AG04450 (cell line): ENCODE results near the gene PLAAT4. TPM values are rescaled to one million over a fixed set of nuclear protein-coding genes. Genes with fewer than 3 reads are reported as not detected.
A peak's percentile ranks its signal among the peaks of the same experiment; 100 is the strongest.

ENCODE experiments used
- CTCF ChIA-PET: fragments of 300-600, 350-600 bp; formaldehyde crosslinking; extraction: SDS; loops from one replicate; lab custom pipeline; 2022; ENCODE audit warnings: antibody characterized with exemption, inconsistent platforms; lab: Charles Lee
- POLR2A ChIA-PET: fragments of 350-600 bp; formaldehyde crosslinking; extraction: SDS; loops from one replicate; lab custom pipeline; 2021; ENCODE audit warnings: antibody characterized with exemption, inconsistent platforms; lab: Yijun Ruan, JAX
- DNase-seq: peaks from one replicate; pipeline ENCODE4 v3.0.0-alpha.2; 2011; ENCODE audit warnings: low read depth, low spot score
- H3K27ac ChIP-seq: one replicate; pipeline ENCODE4 v1.5.1; 2012; ENCODE audit warnings: low read depth, low read length, control low read depth
- H3K27me3 ChIP-seq: one replicate; pipeline ENCODE4 v1.6.0; 2012; ENCODE audit warnings: low read length; ENCODE audit not compliant: control insufficient read depth, insufficient read depth
- H3K4me3 ChIP-seq: 2 replicates; pipeline ENCODE4 v1.5.1; 2011; ENCODE audit warnings: mild to moderate bottlenecking, low read depth, low read length, control low read depth
- H3K9me3 ChIP-seq: 2 replicates; pipeline ENCODE4 v1.5.1; 2012; ENCODE audit warnings: low read length; ENCODE audit not compliant: control insufficient read depth, insufficient read depth
- polyA minus RNA-seq: library from RNA; depleted of rRNA, polyadenylated mRNA; stranded (reverse); fragments of >200 nt; gene quantifications from 2 replicates; pipeline ENCODE4 v1.2.3, GENCODE V29; 2011; rRNA and poly(A)+ RNA removed
- polyA plus RNA-seq: library from polyadenylated mRNA; depleted of rRNA; stranded (reverse); fragments of >200 nt; gene quantifications from 2 replicates; pipeline ENCODE4 v1.2.3, GENCODE V29; 2011; rRNA removed
- TF ChIP-seq, protein P1 (sequence below): IDR thresholded peaks from 2 replicates; pipeline ENCODE4 v1.5.1; 2011; ENCODE audit warnings: low read depth, low read length, control low read depth, inconsistent platforms

Gene PLAAT4, protein sequence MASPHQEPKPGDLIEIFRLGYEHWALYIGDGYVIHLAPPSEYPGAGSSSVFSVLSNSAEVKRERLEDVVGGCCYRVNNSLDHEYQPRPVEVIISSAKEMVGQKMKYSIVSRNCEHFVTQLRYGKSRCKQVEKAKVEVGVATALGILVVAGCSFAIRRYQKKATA
- 3.5 and 4.7 TPM in 2 replicates for polyA plus RNA-seq
- 2.5 and 3.1 TPM in 2 replicates for polyA minus RNA-seq

GRCh38 chr11:63536669-63537292 lies at the start of gene PLAAT4:
PLAAT4 (plus strand) TSS chr11:63536808; CDS start chr11:63536869, 61 bp downstream.
- H3K9me3 ChIP-seq: no peaks in the 10 kb centered on the region
- TF ChIP-seq, protein P1, sequence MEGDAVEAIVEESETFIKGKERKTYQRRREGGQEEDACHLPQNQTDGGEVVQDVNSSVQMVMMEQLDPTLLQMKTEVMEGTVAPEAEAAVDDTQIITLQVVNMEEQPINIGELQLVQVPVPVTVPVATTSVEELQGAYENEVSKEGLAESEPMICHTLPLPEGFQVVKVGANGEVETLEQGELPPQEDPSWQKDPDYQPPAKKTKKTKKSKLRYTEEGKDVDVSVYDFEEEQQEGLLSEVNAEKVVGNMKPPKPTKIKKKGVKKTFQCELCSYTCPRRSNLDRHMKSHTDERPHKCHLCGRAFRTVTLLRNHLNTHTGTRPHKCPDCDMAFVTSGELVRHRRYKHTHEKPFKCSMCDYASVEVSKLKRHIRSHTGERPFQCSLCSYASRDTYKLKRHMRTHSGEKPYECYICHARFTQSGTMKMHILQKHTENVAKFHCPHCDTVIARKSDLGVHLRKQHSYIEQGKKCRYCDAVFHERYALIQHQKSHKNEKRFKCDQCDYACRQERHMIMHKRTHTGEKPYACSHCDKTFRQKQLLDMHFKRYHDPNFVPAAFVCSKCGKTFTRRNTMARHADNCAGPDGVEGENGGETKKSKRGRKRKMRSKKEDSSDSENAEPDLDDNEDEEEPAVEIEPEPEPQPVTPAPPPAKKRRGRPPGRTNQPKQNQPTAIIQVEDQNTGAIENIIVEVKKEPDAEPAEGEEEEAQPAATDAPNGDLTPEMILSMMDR: 0 out of 2 replicates have a peak, but pooled peaks have one; percentile 8
- DNase-seq: no peak
- H3K27ac ChIP-seq: peak within 1 kb of the TSS; percentile 47
- peaks cover 8% of the 10 kb centered on the region for H3K27me3 ChIP-seq
- CTCF ChIA-PET: interaction anchor here (0.7 to 1.4 kb wide), 3 partner anchors 19 to 90 kb away, joined by 3 to 4 read pairs (median 3); no protein-coding TSS in a partner anchor
- peak within 1 kb of the TSS; percentile 53 for H3K4me3 ChIP-seq
- POLR2A ChIA-PET: no interaction called here

DNA sequence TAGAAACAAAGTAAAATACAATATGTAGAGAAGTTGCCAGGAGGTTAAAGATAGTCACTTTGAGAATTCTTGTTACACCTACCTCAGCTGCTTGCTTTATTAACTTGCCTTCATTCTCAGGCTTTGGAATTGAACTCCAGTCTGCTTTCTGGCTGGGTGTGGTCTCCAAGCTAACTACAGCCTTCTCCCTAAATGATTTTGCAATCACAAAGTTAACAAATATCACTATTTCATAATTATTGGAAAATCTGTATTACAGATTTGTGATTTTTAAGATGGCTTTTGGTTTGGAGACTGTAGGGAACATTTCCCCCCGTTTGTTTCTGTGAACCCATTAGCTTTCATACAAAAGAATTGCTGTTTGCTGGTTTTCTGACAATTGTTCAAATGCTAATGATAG lies 47.8 kb upstream of the PLAAT4 start:
- POLR2A ChIA-PET: no interaction called here
- Histone ChIP-seq H3K27ac (no peak overlapping the region), H3K4me3 (no peak overlapping the region), H3K9me3 (no peaks in the 10 kb centered on the region; the same call in 1 of the 2 replicates), H3K27me3 (peaks cover 33% of the 10 kb centered on the region)
- CTCF ChIA-PET: interaction anchor here (2.8 kb wide), 1 partner anchor 8 kb away, joined by 13 read pairs; no protein-coding TSS in a partner anchor
- TF ChIP-seq, protein P1: no peak
- DNase-seq: no peak

- no peak overlapping the region for H3K27ac ChIP-seq
- ChIA-PET POLR2A (no interaction called here), CTCF (interaction anchor here (0.5 to 2.8 kb wide), 3 partner anchors 10 to 149 kb away, joined by 3 to 13 read pairs (median 4); partner anchors contain the start of gene LGALS12)
- H3K4me3 ChIP-seq: no peak overlapping the region
- peaks cover 33% of the 10 kb centered on the region for H3K27me3 ChIP-seq
- DNase-seq: no peak
- TF ChIP-seq, protein P1: no peak
- H3K9me3 ChIP-seq: no peaks in the 10 kb centered on the region; the same call in 1 of the 2 replicates
These were observed 46.7 kb upstream of the PLAAT4 start for GRCh38 chr11:63489879-63490278.

GRCh38 chr11:63490551-63491239 lies 45.9 kb upstream of the PLAAT4 start, which contains the start of gene PLAAT5:
PLAAT5 (minus strand) TSS chr11:63491167; CDS start chr11:63491034, 133 bp downstream.
- H3K4me3 ChIP-seq: no peak within 1 kb of the TSS
- TF ChIP-seq, protein P1: no peak
- ChIA-PET POLR2A (no interaction called here), CTCF (interaction anchor here (0.7 to 2.8 kb wide), 2 partner anchors 10 to 149 kb away, joined by 3 to 13 read pairs; no protein-coding TSS in a partner anchor)
- DNase-seq: no peak
- H3K9me3 ChIP-seq: no peaks in the 10 kb centered on the region; the same call in 1 of the 2 replicates
- peaks cover 33% of the 10 kb centered on the region for H3K27me3 ChIP-seq
- H3K27ac ChIP-seq: no peak within 1 kb of the TSS
